ENCODE data around the gene IL1RL2.

The IL1RL2 gene

DNA sequence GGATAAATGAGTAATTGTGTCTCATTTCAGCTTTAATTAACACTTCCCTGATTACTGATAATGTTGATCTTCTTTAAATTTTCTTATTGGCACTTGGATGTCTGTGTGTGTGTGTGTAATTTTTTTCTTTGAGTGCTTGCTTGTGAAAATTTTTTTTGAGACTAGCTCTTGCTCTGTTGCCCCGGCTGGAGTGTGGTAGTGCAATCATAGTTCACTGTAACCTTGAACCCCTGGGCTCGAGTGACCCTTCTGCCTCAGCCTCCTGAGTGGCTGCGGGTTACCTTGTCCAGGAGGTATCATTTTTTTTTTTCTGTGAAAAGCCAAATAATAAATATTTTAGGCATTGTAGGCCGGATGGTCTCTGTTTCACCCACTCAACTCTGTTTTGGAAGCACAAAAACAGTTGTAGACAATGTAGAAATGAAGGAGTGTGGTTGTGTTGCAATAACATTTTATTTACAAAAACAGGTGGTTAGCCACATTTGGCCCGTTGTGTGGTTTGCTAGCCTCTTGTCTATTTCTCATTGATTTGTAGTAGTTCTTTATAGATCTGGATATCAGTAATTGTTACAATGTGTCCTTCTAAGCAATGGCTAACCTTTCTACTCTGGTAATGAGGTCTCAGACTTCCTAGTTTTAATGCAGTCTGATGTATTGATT is 7.9 kb downstream of the IL1RL2 start:
- no peak for DNase-seq (ENCODE audit: low spot score)

DNA sequence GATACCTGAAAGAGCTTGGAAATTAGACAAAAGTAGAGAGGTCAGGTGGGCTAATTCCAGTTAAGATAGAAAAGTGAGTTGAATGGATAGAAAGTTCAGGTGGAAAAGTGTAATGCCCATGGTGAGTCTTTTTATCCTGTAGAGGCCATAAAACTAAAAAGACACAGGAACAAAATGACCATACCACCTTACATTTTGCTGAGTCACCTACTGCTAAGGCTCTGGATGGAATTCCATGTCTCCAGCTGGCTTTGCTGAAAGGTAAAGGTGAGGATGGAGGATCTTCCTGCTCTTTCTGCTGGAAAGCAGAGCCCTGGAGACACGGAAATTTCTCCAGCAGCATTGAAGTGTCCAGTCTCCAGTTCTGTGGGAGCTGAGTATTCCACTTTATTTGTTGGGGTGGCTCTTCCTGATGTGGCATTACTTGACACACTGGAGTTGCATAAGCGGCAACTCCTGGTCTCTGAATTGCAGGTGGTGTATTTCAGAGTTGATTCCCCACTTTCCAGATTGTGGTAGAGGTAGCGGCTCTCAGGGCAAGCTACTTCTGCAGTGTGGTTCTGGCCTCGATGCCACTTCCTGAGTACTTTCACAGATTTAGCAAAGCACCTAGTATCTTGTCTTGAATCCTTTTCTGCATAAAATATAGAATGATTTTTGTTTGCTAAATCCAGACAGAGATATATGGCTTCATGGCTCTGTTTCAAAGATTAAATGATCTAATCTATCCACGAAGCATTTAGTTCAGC is 10.7 kb downstream of the IL1RL2 start:
- DNase-seq (ENCODE audit: low spot score) = no peak

DNA sequence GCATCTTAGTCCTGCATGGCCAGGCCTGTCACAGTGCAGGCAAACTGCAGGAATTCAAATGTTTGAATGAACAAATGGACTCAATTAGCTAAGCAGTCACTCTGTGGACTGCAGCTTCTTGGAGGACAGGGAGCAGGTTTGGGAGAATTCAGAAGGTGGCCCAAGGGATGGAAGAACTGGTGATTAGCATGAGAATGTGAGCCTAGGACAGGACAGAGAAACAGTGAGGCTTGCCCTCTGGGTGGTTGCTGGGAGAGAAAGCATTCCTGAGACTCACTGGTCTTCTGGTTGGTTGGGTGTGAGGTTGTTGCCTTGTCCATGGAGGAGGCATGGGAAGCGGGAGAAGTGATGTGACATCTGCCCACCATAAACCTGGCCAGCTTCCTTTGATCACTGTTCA is 13.7 kb downstream of the IL1RL2 start:
- no peak for DNase-seq (ENCODE audit: low spot score)

DNA sequence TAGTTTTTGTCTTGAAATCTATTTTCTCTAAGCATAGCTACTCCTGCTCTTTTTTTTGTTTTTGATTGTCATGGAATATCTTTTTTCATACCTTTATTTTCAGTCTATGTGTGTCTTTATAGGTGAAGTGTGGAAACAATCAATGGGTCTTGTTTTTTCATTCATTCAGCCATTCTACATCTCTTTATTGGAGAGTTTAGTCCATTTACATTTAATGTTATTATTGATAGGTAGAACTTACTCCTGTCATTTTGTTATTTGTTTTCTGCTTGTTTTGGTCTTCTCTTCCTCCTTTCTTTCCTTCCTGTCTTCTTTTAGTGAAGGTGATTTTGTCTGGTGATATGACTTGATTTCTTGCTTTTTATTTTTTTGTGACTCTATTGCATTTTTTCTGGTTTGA is 17.8 kb downstream of the IL1RL2 start:
- DNase-seq (ENCODE audit: low spot score) = no peak

DNA sequence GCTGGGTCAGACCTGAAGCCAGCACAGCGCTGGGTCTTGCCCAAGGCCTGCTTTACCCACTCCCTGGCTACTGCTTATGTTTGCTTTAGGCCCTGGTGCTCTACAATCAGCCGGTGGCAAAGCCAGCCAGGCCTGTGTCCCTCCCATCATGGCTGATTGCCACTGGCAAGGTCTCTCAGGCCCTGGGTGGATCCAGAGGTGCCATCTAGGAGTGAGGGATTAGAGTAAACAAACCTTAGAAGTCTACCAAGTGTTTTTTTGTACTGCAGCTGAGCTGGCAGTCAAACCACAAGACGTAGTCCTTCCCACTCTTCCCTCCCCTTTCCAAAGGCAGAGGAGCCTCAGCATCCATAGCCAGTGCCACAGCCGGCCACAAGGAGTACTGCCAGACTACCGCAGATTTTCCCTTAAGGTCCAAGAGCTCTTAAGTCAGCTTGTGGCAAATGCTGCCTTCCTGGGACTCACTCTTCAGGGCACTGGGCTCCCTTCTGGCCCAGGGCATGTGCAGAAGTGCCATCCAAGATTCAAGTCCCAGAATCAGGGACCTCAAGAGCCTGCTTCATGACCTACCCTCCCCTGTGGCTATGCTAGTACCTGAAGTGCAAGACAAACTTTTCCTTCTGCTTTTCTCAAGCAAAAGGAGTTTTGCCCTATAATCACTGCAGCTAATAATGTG is 20.0 kb downstream of the IL1RL2 start:
- DNase-seq (ENCODE audit: low spot score) = no peak

DNA sequence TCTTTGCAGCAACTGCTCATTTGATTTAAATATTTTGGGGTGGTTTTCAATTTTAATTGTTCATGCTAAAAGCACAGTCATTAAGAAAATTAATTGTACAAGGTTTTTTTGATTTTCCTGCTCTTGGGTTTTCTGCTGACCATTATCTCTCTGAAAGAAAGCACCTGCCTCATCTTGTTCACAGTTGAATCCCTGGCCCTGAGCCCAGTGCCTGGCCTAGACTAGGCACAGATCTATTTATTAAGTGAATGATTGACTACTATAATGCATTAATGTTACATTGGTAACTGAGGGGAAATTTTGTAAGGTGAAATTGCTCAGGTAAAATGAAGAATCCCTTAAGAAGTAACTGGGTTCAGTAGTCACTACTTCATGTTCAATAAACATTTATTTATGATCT is 22.0 kb downstream of the IL1RL2 start:
- no peak for DNase-seq (ENCODE audit: low spot score)

DNA sequence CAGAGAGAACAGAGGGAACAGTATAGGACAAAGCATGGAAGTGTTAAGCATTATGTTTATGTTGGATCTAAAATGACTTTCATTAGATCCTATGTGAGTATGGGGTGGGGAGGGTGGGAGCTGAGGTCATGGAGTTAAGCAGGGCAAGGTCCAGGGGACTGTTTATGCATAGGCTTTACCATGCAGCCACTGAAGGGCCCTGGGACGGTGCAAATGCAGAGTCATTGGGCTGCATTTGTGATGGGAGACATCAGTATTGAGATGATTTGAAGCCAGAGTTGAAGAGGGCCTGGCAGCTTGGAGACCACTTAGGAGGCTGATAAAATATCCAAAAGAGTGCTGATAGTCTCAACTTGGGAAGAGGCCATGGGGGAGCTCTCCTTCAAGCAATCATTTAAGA is 22.7 kb downstream of the IL1RL2 start:
- DNase-seq (ENCODE audit: low spot score) = no peak

DNA sequence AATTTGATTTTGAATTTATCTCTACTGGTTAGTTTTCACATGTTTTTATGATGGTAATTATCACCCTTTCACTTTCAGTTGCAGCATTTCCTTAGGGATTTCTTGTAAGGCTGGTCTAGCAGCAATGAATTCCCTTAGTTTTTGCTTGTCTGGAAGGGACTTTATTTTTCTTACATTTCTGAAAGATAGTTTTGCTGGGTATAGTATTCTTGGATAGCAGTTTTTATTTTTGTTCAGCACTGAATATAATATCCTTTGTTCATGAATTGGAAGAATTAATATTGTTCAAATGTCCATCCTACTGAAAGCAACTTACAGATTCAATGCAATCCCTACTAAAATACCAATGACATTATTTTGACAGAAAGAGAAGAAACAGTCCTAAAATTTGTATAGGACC is 30.2 kb downstream of the IL1RL2 start:
- DNase-seq (ENCODE audit: low spot score) = no peak

DNA sequence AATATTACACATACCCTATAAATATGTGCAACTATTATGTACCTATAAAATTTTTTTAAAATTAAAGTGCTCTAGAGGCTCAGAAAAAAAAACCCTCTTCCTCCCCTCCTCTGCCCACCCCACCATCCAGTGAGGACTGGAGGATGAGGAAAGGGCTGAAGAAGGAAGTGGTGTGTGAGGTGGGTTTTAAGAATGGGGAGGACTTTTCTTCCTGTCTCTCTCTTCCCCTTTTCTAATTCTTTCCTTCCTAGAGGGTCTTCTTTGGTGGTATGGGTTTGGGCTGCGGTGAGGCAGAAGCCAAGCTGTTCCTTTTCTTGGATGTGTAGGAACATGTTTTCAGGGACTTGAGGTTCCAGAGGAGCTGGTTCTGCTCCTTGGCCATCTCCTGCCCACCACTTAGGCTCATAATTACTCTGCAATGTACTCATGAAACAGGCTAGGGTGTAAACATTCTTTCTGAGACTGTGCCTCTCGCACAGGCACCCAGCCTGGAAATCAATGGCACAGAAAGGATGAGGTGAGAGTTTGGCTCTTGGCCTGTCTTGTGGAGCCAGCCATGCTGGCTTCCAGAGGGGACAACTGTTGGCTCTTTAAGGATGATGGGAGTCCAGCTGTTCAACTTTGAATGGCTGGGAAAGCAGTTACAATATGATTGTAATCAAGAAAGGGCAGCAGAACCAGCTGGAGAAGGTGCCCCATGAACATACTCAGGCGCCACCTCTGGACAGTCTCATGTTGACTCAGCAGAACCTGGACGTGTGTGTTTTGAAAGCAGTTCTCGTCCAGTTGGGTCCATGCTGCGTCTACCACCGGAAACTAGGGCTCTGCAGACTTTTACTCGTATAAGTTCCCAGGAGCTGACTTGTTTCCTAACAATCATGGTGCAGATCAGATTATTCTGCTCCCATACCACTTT is 38.3 kb downstream of the IL1RL2 start:
- DNase-seq (ENCODE audit: low spot score) = no peak

DNA sequence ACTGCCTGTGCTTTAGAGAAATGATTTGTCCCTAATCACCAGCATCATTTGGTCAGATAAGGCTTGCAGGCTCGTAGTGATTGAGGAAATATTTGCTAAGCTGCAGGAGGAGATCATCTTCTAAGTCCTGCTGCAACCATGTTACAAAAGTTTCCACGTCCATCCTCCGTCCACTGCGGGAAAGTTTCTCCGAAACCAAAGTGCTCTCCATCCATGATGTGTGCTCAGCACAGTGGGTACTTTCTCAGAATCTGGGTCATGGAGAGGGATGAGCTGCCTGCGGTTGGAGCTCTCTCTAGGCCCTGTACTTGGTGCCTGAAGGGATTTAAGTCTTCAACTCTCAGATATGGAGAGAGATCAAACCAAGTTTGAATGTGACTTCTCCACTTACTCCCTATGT is 39.3 kb downstream of the IL1RL2 start:
- DNase-seq (ENCODE audit: low spot score) = no peak

DNA sequence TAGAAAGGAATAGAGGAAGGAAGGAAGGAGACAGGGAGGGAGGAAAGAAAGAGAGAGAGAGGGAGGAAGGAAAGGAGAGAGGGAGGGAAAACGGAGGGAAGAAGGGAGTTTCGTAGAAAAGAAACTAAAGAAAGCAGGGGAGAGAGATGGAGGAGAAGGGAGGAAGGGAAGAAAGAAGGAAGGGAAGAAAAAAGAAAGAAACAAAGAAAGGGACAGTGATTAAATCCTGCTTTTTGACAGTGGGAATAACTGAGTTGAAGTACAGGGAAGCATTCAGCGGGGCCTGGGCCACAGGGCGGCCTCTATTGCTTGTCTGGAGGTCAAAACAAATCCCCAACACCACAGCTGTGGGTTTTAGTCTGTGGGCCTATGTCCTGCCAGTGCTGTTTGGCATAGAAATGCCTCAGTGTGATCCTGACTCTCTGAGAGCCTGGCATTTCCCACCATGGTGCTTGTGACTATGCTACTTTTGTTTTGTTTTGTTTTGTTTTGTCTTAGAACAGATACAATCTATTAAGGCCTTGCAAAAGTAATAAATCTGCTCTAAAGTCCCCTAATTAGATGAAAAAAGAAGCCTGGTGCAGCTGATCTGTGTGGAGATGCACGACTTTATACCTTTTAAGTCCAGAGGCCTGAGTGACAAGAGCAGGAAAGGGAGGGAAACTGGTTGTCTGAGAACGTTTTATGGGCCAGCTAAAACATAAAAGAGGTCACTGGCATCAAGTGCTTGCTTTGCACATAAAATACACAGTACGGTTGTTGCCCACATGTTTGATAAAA is 40.0 kb downstream of the IL1RL2 start:
- DNase-seq (ENCODE audit: low spot score) = no peak

DNA sequence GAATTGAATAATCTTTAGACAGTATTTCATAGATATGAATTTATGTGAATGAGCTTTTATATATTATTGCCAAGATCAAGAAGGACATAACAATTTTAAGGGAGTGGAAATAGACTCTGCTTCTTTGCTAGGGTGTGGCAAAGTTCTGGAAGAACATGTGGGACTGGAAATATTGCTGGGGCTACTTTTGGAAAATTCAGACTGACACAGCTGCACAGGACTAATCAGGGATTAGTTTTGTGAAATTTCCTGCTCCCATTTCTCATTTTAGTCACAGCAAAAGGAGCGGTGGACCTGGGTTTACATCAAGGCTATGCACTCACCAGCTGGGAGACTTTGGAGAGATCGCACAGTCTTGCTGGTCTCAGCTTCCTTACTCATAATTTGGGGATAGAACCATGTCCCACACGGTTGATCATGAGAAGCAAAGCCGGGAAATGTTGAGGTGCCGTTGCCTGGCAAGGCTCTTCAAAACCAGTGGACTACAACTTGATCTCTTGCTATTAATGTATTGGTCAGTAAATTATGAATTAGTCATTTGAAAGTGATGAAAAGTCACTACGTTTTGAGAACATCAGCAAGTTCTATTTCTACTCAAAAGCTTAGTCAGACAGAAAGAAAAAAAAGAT is 42.4 kb downstream of the IL1RL2 start:
- DNase-seq (ENCODE audit: low spot score) = no peak

DNA sequence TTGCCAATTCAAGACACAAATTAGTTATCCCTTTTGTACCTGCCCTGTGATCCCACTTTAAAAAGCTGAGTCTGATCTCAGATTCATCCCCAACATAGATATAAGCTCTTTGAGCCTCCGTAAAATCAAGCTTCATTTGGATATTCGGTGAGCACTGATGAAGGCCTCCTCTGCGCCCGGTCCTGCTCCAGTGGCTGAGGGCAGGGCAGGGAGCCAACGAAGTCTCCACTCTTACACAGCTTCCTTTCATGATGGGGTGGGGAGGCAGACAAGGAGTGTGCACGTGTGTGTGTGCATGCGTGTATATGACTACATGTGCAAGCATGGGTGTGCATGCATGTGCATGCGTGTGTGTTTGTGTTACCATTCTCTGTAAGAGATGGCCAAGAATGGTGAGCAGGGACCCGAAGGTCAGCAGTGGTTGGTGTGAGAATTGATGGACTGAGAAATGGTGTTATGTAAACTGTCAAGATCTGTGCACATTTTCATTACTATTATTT is 43.6 kb downstream of the IL1RL2 start:
- no peak for DNase-seq (ENCODE audit: low spot score)

DNA sequence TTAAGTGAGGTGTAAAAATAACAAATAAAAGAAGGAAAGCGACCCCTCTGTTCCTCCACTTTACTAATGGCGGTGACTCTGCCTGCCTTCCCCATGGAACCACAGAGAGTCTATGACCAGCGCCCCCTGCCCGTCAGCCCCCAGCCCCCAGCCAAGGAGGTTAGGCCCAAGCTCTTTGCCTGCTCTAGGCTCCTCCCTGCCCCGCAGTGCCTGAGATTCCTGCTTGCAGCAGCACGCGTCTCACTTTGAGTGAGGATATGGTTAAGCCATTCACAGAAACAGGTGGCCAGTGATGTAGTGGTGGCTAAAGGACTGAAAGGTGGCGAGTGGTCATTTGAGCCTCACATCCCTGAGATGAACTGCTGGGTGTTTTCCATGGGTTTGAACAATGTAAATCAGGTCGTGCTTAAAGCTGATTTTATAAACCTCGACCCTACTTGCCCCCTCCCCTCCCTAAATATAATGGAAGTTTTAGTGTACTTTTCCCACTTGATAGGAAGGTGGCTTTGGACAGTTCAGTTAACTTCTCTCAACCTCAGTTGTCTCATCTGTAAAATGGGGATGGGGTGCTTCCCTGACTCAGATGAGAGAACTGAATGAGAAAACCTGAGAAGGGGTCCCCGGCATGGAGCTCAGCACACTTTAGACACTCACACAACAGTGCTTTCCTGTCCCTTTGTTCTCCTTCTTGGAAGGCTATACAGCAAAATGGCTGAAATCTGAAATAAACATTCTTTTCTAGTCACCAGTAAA is 46.5 kb downstream of the IL1RL2 start:
- DNase-seq (ENCODE audit: low spot score) = no peak

DNA sequence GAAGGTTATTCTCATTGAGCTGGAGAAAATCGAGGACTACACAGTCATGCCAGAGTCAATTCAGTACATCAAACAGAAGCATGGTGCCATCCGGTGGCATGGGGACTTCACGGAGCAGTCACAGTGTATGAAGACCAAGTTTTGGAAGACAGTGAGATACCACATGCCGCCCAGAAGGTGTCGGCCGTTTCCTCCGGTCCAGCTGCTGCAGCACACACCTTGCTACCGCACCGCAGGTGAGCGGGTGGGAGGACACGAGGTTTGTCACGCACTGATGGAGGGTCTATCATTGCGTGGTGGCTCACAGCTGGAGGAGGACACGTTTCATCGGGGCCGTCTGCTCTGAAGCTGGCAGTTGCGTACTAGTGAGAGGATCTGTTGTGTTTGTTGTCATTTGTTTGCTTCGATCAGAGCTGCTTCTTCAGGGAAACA is 48.2 kb downstream of the IL1RL2 start:
- no peak for DNase-seq (ENCODE audit: low spot score)

DNA sequence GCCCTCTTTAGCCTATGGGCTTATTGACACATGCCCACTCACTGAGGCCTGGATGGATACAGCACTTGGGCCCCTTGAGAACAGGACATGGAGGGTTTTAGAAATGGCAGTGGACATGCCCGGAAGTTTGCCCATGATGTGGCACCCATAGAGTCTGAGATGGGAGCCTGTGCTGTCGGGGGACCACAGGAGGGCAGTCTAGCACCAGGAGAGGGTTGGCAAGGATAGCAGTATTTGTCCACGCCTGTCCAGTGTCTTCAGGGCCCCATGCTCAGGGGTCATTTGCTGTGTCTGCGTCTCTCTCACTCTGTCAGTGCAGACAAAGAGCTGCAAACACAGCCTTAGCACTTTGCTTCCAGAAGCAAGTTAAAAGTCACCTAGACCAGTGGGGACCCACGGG is 48.7 kb downstream of the IL1RL2 start:
- DNase-seq (ENCODE audit: low spot score) = peak; percentile 25

DNA sequence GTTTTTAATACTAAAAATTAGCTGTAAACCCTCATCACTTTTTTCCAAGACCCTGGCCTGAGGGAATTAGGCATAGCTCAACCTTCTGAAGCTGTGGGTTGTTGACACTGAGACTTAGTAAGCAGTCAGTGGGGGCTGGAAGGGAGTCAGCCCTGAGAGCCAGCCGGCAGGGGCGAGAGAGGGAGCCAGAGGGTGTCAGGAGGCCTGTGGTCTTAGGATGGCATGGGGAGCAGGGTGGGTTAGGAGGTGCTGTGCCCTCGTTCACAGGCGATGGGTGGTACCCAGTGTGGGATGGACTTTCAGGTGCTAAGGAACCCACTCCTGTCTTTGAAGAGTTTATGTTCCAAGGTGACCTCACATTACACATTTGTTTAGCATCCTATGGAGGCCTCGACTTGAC is 49.3 kb downstream of the IL1RL2 start:
- no peak for DNase-seq (ENCODE audit: low spot score)

DNA sequence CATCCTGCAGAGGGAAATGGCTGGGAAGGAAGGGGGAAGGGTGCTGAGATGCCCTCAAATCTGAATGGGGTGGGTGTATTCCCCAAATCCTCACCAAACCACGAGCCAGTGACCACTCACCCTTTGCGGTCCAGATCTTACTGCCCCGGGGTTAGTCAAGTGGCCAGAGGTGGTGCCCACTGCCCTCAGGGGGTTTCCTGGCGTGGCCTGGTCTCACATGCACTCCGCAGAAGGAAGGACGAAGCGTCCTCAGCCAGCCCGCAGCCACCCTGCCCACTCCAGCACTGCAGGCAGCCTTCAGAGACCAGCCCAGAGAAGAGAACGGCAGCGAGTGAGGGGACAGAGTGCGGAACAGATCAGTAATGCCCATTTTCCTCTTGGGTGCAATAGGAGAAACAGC is 50.4 kb downstream of the IL1RL2 start:
- no peak for DNase-seq (ENCODE audit: low spot score)

DNA sequence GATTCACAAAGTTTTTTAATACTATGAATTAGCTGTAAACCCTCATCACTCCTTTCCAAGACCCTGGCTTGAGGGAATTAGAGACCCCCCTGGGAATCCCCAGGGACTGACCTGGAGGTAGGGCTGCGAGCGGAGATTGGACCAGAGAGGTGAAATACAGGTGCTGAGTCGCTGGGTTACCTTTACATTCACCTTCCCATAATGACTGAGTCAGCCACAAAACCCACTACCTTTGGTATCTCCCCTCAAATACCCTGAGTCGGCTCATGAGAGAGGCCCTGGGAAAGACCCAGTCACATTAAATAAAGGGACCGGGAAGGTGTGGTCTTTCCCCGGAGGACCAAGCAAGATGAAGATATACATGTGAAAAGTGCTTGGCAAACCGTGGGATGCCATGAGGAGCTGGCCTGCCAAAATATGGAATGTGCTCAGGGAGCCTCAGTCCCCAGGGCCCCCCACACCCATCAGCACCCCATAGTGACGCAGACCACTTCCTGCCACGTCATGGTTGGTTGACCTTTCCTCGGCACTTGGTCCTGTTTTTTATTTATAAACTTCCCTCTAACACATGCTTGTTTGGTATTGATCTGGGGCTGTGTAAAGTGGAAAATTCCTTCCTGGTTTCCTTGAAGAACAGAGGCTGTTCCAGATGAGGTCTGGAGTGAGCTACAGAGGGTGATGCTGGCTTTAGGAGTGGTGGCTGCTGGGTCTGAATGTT is 51.4 kb downstream of the IL1RL2 start:
- no peak for DNase-seq (ENCODE audit: low spot score)

All from HuH-7.5 (cell line).